ENCODE results near the gene PREB. TPM values are rescaled to one million over a fixed set of nuclear protein-coding genes. Genes with fewer than 3 reads are reported as not detected.

The PREB gene
- total and polyA plus RNA-seq, 2 of the 13 experiments (the other 11 are each of a cell fraction or from before 2014, with no cell fraction given): 112 to 192 TPM

- TF ChIP-seq ZNF770 (CRISPR knock-in tag; IDR thresholded peaks at IDR 0.05): no peak
- no peak for TF ChIP-seq SKIL (CRISPR knock-in tag; IDR thresholded peaks at IDR 0.05; ENCODE audit: borderline replicate concordance)
- peak; percentile 93 for TF ChIP-seq ZNF263 (CRISPR knock-in tag; IDR thresholded peaks at IDR 0.05)
- TF ChIP-seq ELF1 (CRISPR knock-in tag; IDR thresholded peaks at IDR 0.05): no peak
- TF ChIP-seq IRF2 (CRISPR knock-in tag; IDR thresholded peaks at IDR 0.05): no peak
- no peak for TF ChIP-seq ZNF17 (CRISPR knock-in tag; IDR thresholded peaks at IDR 0.05)
These were observed 32.1 kb downstream of the PREB start (continued) for GRCh38 chr2:27102329-27102728.

- 94% methylated on average over 10 of the region's 10 CpGs for WGBS (ENCODE audit: low lambda C conversion rate)
- POLR2A ChIA-PET: no interaction called here
- TF ChIP-seq ZNF337 (CRISPR knock-in tag; IDR thresholded peaks at IDR 0.05; ENCODE audit: borderline replicate concordance, low read depth) (no peak), KDM2A (CRISPR knock-in tag; IDR thresholded peaks at IDR 0.05; ENCODE audit: borderline replicate concordance, low read depth) (0 out of 2 replicates have a peak, but pooled peaks have one; percentile 24), POLR2G (IDR thresholded peaks at IDR 0.05; ENCODE audit: low read depth, low read length) (0 out of 2 replicates have a peak, but pooled peaks have one; percentile 43), PCBP2 (optimal IDR thresholded peaks at IDR 0.05; ENCODE audit: low read depth, low read length, poor library complexity, severe bottlenecking) (no peak), ZXDC (CRISPR knock-in tag; IDR thresholded peaks at IDR 0.05) (no peak), CTCF (CRISPR knock-in tag; IDR thresholded peaks at IDR 0.05) (peak; percentile 41), HDAC2 (CRISPR knock-in tag; IDR thresholded peaks at IDR 0.05) (no peak)
These were observed 34.4 kb downstream of the PREB start for GRCh38 chr2:27100036-27100435.

More at GRCh38 chr2:27100036-27100435, 34.4 kb downstream of the PREB start:
- no peak overlapping the region for H3K27ac ChIP-seq (ENCODE audit: extremely low read length, insufficient read depth, low read length)
- H3K36me3 ChIP-seq (replicated peaks in 1 of 2; ENCODE audit: control insufficient read depth in 1 of 2, insufficient read depth in 2 of 2, low read length in 2 of 2): peaks cover 4 to 33% of the 10 kb centered on the region in 2 experiments
- no peak overlapping the region for H3K4me2 ChIP-seq (ENCODE audit: low read depth, low read length)
- in situ Hi-C loops (cut with HindIII; ENCODE audit: extremely low pct_ligation_motif_present, low pct_unique_long_range_greater_than_20kb) (no loop called here), intact Hi-C loops (cut with micrococcal nuclease; ENCODE audit: unreplicated experiment) (no loop called here)
- no peak for DNase-seq (ENCODE audit: low spot score)
- peaks cover 3% of the 10 kb centered on the region for H3K79me2 ChIP-seq (ENCODE audit: insufficient read depth, low read length)
- FAIRE-seq: no peak
- no peaks in the 10 kb centered on the region for H4K20me1 ChIP-seq (ENCODE audit: insufficient read depth, low read length)
- ATAC-seq: no peak
- CTCF ChIA-PET (ENCODE audit: low intra/inter-chr PET ratio, low total read pairs): interaction anchor here (3.3 kb wide), 1 partner anchor 92 kb away, joined by 43 read pairs; no protein-coding TSS in a partner anchor
- no peaks in the 10 kb centered on the region for H3K27me3 ChIP-seq (ENCODE audit: control insufficient read depth in 1 of 2, insufficient read depth in 2 of 2, low read length in 2 of 2)
- no peak overlapping the region for H3K9ac ChIP-seq (ENCODE audit: insufficient read depth, low read depth, low read length)
- no peaks in the 10 kb centered on the region for H3K9me3 ChIP-seq (ENCODE audit: low read length)
- no peak overlapping the region for H2AFZ ChIP-seq (ENCODE audit: low read length)
- H3K4me3 ChIP-seq (replicated peaks in 1 of 3; ENCODE audit: insufficient read depth in 1 of 3, low read depth in 2 of 3, low read length in 3 of 3): no peak overlapping the region
- peaks cover 21% of the 10 kb centered on the region for H3K4me1 ChIP-seq (ENCODE audit: insufficient read depth, low read length)
- BruUV-seq (replicated peaks): no TSS peak

Data from HepG2 (cell line).